ENCODE data around the gene ATG2A. TPM values are rescaled to one million over a fixed set of nuclear protein-coding genes. Genes with fewer than 3 reads are reported as not detected.

Gene ATG2A
- total RNA-seq, 1 donor from 2014 or later: 4.4 TPM

DNA sequence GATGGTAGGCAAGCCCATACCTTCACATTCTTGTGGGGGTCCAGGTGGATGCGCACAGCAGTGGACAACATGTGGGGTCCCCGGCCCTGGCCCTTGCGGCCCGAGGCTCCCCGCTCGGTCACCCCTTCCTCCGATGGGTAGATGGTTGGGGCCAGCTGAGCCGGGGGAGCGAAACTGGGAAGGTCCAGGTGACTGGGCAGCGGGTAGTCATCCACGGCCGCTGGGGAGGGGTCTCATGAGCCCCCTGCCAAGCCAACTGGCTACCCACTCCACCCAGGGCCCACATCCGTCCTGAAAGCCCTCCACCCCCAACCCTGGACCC is 10.7 kb downstream of the ATG2A start:
- H3K27me3 Mint-ChIP-seq (ENCODE audit: insufficient read depth, low read depth): peaks cover 6% of the 10 kb centered on the region
- H3K4me1 Mint-ChIP-seq: no peaks in the 10 kb centered on the region
- H3K27ac Mint-ChIP-seq: no peak overlapping the region
- Histone ChIP-seq H3K27me3 (no peaks in the 10 kb centered on the region), H3K4me3 (no peak overlapping the region), H3K9ac (no peak overlapping the region), H2AFZ (replicated peaks) (no peak overlapping the region), H3K9me3 (ENCODE audit: low read depth) (no peaks in the 10 kb centered on the region), H3K36me3 (no peaks in the 10 kb centered on the region), H4K20me1 (ENCODE audit: low read depth) (no peaks in the 10 kb centered on the region), H3K79me2 (ENCODE audit: low read depth) (no peaks in the 10 kb centered on the region), H3K4me1 (no peaks in the 10 kb centered on the region), H3K27ac (no peak overlapping the region), H3K4me2 (no peak overlapping the region), H3F3A (ENCODE audit: low read depth) (no peaks in the 10 kb centered on the region)
- H3K9me3 Mint-ChIP-seq: no peaks in the 10 kb centered on the region
- H3K36me3 Mint-ChIP-seq: peaks cover 9% of the 10 kb centered on the region
- no peak overlapping the region for H3K4me3 Mint-ChIP-seq
- TF ChIP-seq, protein P1, sequence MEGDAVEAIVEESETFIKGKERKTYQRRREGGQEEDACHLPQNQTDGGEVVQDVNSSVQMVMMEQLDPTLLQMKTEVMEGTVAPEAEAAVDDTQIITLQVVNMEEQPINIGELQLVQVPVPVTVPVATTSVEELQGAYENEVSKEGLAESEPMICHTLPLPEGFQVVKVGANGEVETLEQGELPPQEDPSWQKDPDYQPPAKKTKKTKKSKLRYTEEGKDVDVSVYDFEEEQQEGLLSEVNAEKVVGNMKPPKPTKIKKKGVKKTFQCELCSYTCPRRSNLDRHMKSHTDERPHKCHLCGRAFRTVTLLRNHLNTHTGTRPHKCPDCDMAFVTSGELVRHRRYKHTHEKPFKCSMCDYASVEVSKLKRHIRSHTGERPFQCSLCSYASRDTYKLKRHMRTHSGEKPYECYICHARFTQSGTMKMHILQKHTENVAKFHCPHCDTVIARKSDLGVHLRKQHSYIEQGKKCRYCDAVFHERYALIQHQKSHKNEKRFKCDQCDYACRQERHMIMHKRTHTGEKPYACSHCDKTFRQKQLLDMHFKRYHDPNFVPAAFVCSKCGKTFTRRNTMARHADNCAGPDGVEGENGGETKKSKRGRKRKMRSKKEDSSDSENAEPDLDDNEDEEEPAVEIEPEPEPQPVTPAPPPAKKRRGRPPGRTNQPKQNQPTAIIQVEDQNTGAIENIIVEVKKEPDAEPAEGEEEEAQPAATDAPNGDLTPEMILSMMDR (IDR thresholded peaks at IDR 0.05): no peak
- no peak for TF ChIP-seq EZH2 (IDR thresholded peaks at IDR 0.05)
- TF ChIP-seq EZH2phosphoT487 (IDR thresholded peaks at IDR 0.05): no peak
- no peak for DNase-seq (ENCODE audit: low spot score)

GRCh38 chr11:64905516-64906313 is 11.3 kb downstream of the ATG2A start:
- no peak overlapping the region for H3K4me3 ChIP-seq
- no peaks in the 10 kb centered on the region for H3F3A ChIP-seq (ENCODE audit: low read depth)
- no peaks in the 10 kb centered on the region for H3K4me1 ChIP-seq
- no peak overlapping the region for H2AFZ ChIP-seq (replicated peaks)
- no peaks in the 10 kb centered on the region for H4K20me1 ChIP-seq (ENCODE audit: low read depth)
- no peak overlapping the region for H3K4me3 Mint-ChIP-seq
- H3K9ac ChIP-seq: no peak overlapping the region
- H3K9me3 ChIP-seq (ENCODE audit: low read depth): no peaks in the 10 kb centered on the region
- H3K36me3 Mint-ChIP-seq: peaks cover 9% of the 10 kb centered on the region
- TF ChIP-seq EZH2 (IDR thresholded peaks at IDR 0.05) (no peak), EZH2phosphoT487 (IDR thresholded peaks at IDR 0.05) (no peak)
- TF ChIP-seq, protein P1 (IDR thresholded peaks at IDR 0.05): no peak
- H3K27ac Mint-ChIP-seq: no peak overlapping the region
- H3K27me3 ChIP-seq: no peaks in the 10 kb centered on the region
- no peak overlapping the region for H3K4me2 ChIP-seq
- H3K36me3 ChIP-seq: no peaks in the 10 kb centered on the region
- no peaks in the 10 kb centered on the region for H3K9me3 Mint-ChIP-seq
- H3K27ac ChIP-seq: no peak overlapping the region
- peaks cover 6% of the 10 kb centered on the region for H3K27me3 Mint-ChIP-seq (ENCODE audit: insufficient read depth, low read depth)
- DNase-seq (ENCODE audit: low spot score): no peak
- H3K79me2 ChIP-seq (ENCODE audit: low read depth): no peaks in the 10 kb centered on the region
- no peaks in the 10 kb centered on the region for H3K4me1 Mint-ChIP-seq

GRCh38 chr11:64903291-64903833 is 13.6 kb downstream of the ATG2A start:
- H3K4me2 ChIP-seq: no peak overlapping the region
- no peak overlapping the region for H3K9ac ChIP-seq
- Mint-ChIP-seq H3K36me3 (peaks cover 9% of the 10 kb centered on the region), H3K27ac (no peak overlapping the region), H3K27me3 (ENCODE audit: insufficient read depth, low read depth) (peaks cover 11% of the 10 kb centered on the region), H3K4me1 (no peaks in the 10 kb centered on the region), H3K4me3 (no peak overlapping the region), H3K9me3 (no peaks in the 10 kb centered on the region)
- no peaks in the 10 kb centered on the region for H3K79me2 ChIP-seq (ENCODE audit: low read depth)
- H3K4me3 ChIP-seq: no peak overlapping the region
- H3K27me3 ChIP-seq: no peaks in the 10 kb centered on the region
- H3K9me3 ChIP-seq (ENCODE audit: low read depth): no peaks in the 10 kb centered on the region
- TF ChIP-seq EZH2 (IDR thresholded peaks at IDR 0.05) (no peak), EZH2phosphoT487 (IDR thresholded peaks at IDR 0.05) (no peak)
- TF ChIP-seq, protein P1 (IDR thresholded peaks at IDR 0.05): no peak
- no peak for DNase-seq (ENCODE audit: low spot score)
- H3K36me3 ChIP-seq: no peaks in the 10 kb centered on the region
- H4K20me1 ChIP-seq (ENCODE audit: low read depth): no peaks in the 10 kb centered on the region
- no peaks in the 10 kb centered on the region for H3F3A ChIP-seq (ENCODE audit: low read depth)
- H3K4me1 ChIP-seq: no peaks in the 10 kb centered on the region
- H2AFZ ChIP-seq (replicated peaks): no peak overlapping the region
- H3K27ac ChIP-seq: no peak overlapping the region
